ELR (cell line): ENCODE measurements around the gene C14orf93.

Source experiments
- DNase-seq: peaks from one replicate; pipeline ENCODE4 v3.0.0-alpha.2; 2015; ENCODE audit warnings: low read depth

C14orf93 gene

DNA sequence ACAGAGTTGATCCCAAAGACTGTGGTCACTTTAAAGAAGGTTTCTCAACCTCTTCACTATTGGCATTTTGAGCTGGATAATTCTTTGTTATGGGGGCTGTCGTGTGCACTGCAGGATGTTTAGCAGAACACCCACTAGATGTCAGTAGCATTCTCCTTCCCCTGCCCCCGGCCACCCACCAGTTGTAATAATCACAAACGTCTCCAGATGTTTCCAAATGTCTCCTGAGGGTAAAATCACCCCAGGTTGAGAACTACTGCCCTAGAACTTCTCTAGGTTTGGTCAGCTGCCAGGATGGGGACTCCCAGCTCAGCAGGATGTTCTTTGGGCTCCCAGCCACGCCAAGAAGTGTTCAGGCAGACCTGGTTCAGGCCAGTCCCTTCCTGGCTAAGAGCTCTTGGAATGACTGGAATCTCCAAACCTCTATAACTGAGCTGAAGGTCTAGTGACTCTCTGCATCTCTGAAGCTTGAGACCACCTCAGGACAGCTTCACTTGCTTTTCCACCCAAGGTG is 15.1 kb downstream of the C14orf93 start:
- peak; percentile 63 for DNase-seq

DNA sequence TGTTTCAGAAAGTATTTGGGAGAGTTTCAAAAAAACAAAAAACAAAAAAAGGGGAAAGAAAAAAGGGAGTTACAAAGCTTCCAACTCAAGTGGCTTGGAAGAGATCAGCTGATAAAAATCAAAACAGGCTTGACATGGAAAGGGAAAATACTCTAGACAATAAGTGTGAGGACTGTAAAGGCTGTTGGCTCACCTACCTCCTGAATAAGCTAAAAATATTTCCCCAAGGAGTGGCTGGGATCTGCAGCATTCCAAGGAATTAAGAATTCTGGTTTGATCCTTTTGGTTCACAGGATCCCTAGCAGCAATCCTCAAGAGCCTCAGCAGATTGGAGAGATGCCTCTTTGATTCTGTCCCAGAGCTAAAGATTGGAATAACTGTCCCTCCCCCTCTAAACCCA is 16.4 kb downstream of the C14orf93 start:
- no peak for DNase-seq

DNA sequence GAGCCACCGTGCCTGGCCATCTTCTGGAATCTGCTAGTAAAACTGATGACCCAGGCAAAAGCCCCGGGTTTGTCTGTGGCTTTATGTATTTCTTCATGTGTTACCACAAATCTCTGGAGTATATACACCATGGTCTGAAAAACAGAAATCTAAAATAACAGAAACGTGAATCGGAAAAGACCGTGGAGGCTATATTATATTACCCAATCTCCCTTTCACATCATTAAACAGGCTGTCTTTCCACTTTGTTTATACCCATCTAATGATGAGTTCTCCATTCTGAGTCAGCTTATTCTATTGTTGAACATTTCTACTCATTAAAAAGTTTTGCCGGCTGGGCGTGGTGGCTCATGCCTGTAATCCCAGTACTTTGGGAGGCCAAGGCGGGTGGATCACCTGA is 18.1 kb downstream of the C14orf93 start:
- no peak for DNase-seq

GRCh38 chr14:22987291-22987690 is 22.7 kb downstream of the C14orf93 start:
- no peak for DNase-seq

GRCh38 chr14:22986508-22987054 is 23.4 kb downstream of the C14orf93 start:
- DNase-seq: peak; percentile 83

DNA sequence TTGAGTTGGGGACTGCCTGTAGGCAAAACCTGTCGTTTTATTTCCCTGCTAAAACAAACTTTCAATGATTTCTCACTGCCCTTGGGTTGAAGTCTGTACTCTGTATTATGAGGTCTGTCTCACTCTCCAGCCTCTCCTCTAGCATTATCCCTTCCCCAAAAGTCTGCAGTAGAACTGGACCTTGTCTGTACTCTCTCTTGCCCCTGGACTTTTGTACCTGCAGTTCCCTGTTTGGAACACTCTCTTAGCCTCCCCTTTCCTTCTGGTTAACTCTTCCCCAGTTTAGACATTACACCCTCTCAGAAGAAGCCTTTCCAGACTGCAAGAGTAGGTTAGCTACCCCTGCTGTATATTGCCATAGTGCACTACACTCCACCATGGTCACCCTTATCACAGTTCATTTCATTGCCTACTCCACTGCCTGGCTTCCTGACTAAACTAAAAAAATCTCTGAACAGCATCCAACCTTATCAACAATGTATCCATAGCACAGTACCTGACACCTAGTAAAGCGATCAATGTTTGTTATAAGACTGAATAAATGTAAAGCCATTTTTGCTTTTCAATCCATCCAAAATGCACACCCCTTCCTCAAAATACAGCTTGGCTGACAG is 23.9 kb downstream of the C14orf93 start:
- DNase-seq: no peak

DNA sequence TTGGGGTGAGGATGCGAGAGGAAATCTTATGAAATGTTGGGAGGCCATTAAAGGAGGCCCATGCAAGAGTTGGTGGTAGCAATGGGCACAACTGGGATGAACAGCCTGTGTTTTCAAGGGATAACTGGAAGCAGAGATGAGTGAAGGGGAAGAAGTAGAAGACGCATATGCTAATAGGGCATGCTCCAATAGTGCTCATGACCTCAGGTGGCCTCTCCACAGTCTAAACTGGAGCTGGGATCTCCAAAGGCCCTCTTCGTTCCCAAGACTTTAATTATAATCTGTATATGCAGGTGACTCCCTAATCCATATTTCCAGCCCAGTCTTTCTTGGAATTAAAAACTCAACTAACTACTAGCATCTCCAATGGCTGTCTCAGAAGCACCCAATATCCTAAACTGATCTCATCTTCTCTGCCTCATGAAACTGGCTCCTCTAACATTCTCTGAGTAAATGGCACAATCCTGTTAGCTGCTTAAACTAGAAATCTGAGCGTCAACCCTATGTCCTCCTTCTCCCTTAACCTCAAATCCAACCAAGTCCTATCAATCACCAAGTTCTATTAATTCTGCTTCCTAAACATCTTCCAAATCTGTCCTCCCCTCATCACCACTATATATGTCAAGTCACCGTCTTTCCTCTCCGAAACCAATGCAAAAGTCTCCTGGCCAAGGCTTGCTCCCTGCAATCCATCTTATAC is 24.8 kb downstream of the C14orf93 start:
- no peak for DNase-seq

DNA sequence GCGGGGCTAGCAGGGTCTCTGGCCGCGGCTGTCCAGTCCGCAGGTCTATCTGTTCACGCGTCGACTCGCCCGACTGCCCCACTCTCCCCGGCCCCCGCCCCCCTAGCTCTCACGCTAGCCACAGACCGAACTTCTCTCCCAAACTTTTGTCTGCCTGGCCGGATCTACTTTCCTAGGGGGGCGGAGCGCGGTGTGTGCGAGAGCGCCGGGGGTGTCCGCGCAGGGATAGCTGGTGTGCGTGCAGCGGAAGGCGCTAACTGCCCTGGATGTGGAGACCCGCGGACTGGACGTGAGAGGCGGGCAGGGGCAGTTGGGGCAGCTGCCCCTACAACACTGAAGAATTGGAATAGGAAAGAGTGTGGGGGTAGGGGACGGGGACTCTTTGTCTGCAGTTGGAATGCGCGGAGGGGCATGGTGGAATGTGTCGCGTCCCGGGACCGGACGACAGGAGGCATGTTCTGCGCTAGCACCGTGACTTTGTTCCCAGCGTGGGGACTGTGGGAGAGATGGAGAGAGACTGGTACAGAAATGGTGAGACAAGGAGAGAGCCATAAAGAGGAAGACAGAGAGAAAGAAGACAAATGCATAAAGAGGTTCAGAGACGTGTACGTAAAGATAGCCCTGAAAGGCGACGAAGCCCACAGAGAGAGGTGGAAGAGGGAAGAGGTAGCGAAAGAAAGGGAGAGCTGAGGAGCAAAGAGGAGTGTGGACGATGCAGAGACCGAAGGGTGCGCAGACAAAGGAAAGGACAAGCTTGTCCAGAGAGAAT is 27.3 kb downstream of the C14orf93 start, which contains the start of gene AJUBA:
Gene AJUBA (minus strand): TSS at position 75 of the 769 bp plus-strand sequence. CDS start 285 bp downstream, outside the sequence.
- peak; percentile 96 for DNase-seq

DNA sequence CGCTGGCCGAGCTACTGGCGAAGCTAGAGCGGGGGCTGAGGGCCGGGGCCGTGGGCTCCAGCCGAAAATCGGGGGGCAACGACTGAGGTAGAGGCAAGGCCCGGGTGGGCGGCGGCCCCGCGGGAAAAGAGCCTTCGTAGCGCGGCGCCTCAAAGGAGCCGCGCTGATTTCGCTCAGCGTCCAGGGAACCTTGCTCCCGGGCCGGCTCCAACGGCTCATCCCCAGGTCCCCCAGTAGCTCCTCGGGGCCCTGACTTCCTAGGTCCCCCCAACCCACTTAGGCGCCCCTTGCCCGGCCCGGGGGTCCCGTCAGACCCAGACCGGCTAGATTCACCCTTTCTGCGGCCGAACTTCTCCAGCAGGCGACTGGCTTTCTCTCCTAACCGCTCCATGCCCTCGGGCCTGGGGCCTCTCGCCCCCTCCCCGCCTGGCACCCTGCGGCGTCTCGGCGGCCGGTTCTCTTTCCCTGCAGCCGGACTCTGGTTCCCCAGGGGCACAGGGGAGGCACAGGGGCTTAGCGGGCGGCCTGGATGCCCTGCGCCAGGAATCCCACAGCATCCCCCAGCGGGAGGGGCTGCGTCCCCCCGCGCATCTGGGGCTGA is 28.0 kb downstream of the C14orf93 start:
- DNase-seq: no peak

GRCh38 chr14:22981090-22981875 is 28.7 kb downstream of the C14orf93 start:
- DNase-seq: peak; percentile 55

DNA sequence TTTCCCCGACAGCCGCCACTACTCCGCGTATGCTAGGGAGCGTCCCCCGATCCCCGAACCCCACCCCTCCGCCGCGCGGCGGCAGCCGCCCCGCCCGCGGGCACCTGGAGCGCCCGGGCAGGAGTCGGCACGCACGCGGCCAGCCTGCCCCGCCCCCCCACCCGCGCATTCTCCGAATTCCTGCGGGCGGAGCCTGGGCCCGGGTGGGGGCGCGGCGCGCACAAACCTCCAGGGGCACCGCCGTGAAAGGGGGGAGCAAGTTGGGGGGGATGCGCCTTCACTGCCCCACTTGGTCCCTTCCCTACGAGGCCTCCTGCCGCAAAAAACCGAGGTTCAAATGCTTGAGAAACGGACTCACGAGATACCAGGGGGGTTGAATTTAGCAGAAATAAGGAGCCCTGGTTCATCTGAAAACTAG is 29.3 kb downstream of the C14orf93 start:
- peak; percentile 77 for DNase-seq

DNA sequence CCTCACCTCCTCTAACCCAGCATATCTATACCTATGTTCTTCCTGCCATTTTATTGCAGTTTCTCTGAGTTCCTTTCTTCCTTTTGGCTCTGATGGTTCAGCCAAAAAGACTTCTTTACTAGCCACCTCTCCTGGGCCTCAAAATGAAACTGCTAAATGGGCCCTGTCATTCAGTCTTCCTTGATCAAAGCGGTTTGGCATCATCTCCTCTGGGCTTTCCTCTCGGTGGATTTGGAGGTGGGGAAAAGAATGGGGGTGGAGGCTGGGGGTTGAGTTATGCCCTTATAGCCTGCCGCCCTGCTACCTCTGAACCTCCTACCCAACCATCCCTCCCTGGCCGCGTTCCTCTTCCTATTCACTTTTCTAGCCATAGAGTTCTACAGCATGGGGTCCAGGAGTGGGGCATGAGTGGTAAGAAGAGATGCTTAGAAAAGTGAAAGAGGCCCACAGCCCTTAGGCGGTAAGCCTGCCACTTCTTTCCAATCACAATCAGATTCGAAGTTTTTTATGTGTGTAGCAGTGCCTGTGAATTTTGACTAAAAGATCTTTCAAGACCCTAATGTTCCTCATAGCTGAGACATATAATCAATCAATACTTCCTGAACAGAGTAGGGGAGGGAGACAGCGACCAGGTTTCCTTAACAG is 30.1 kb downstream of the C14orf93 start:
- DNase-seq: peak; percentile 43

GRCh38 chr14:22978981-22979671 is 30.8 kb downstream of the C14orf93 start:
- DNase-seq: peak; percentile 28

DNA sequence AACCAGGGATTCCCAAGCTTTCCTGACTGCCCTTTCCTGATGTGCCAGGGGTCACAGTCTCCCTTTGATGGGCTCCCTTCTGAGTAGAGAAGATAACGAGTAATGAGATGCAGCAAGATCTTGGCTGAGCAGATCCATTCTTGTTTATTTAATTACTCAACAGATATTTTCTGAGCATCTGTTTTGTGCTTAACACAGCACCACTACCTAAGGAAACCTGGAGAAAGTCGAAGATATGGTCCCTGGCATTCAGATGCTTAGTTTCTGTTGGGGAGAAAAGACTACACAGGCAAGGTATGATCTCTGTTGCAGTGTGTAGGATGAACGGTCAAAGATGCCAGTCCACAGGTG is 31.5 kb downstream of the C14orf93 start:
- DNase-seq: peak; percentile 30

DNA sequence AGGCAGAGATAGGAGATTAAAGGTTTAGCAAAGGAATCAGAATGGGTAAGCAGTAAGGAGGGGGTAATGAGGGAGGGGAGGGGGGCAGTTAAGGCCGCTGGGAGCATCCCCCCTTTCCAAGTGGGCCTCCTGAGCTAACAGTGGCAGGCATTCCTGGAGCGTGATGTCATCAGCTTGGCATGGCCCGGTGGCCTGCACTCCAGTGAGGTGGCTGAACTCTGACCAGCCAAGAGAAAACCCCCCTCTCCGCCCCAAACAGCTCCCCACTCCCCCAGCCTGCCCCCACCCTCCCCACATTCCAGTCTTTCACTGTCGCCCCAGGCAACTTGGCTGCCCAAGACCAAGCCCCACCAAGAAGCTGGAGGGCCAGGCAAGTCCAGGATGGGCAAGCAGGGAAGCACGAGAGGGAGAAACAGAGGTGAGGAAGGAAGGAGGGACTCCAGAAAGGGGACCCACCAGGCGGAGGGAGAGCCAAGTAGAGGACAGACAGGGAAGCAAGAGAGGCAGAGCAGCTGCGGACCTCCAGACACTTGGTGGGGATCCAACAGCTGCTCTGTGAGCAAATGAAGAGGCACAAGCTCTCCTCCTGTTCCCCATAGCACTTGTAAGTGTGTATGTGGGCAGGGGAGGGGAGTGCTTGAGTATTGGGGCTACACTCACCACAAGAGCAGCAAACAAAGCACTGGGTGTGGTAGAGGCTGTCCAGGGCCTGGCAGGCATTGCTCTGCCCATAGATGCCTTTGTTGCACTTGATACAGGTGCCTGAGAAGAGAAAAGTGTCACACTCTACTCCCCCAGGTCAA is 32.1 kb downstream of the C14orf93 start:
- peak; percentile 90 for DNase-seq

DNA sequence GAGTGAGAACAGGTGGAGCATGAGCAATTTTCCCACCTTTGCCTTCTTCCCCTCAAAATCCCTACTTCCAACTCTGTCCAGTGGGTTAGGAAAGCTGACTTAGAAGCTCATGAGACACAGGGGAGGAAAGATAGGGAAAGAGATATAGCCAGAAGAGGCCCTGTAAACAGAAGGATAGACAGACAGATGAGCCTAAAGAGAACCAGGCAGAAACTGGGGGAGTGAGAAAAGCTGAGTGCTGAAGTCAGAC is 32.6 kb downstream of the C14orf93 start:
- no peak for DNase-seq

DNA sequence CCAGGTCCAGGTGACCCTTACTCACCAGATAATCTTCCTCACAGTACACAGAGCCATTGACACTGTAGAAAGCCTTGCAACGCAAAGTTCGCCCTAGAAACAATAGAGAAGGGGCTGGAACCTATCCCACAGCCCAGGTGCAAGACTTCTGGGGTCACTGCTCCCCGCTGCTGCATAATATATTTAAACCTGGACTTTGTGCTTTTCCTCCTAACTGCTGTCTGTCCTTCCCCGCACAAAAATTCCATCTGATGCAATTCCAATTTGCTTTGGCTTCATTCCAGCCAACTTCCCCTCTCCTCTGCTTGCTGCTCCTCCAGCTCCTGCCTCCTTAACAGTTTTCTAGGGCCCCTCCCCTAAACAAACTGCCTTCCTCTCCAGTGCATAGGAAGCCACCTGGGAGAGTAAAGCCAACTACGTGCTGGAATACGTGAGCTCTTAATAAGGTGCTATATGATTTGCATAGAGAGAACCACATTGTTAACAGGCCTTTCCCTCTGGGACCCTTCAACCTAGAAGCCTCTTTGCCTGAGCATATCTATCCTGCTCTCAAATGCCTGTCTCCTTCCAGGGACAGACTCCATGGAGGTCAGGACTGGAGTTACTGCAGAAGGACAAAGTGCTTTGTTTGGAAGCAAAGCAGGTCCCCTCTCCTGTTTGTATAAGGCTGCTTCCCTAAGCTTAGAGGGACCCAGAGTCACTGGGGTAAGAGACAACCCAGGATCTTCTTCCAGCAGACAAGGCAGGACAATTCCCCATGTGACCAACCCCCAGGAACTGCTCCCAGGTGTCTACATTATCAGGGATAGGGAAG is 33.1 kb downstream of the C14orf93 start:
- DNase-seq: peak; percentile 59

DNA sequence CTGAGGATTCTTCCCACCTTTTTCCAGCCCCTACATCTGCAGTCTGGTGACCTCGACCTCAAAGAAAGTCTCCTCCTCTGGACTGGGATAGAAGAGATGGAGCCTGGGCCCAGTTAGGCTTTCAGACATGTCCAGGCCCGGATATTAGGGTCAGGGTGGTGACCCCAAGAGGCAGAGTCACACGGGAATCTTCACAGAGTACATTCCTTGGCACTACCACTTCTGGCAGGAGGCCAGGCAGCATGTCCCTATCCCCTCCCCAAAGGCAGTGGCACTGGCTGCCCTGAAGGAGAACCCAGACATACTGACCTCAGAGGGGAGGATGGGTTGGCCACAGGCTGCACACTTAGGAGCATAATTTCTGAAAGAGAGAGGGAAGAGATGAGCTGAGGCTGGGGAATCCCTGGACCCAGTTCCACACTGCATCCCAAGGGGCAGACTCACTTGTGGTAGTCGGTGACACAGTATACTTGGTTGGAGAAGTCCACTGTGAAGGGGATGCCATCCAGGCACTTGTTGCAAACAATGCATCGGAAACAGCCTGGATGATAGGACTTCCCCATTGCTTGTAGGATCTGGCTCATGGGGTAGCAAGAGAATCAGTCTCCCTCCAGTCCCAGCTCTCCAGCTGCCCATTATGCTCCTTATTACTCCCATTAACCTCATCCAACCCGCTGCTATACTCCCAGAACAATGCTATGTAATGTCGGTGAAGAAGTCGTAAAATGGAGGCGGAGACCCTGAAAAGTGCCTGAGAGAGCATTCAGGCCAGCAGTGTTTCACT is 35.2 kb downstream of the C14orf93 start:
- DNase-seq: peak; percentile 63
